ENCODE measurements around the gene SLC16A6.
"Not testable (repeated sequence)": the region's sequence is repeated elsewhere in the genome, so short reads cannot be mapped to it uniquely, and the experiment has no call there.

Gene SLC16A6

DNA sequence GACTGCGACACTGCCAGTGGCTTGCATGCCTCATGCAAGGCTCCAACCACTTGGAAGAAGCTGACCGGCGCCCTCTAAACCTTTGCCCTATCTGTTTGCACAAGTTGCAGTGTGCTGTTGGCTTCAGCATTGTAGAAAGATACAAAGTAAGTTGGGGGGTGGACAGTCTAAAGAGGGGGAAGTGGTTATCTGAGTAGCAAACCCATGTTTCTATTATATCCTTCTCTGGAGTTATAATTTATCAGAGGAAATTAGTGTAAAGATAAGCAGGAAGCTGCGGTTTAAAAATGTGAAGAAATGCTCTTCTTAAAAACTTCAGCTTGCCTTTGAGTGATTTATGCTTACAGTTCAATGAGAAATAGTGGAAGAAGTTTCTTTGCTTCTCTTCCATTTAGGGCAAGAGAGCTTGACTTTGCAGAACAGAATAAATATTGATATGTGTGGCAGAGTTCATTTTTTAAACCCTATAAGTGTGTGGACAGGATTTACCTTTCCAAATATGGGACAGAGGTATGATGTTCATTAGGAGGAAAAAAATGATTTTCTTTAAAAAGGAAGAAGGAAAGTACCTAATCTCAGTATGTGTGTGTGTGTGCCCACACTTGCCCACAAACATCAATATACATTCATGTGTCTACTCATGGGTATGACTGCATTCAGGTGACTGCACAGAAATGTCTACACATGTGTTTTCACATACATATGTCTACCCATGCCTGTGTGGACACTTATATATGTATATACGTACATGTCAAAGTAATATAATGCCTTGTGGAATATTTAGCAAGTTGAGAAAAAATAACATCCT, 35.0 kb downstream of the SLC16A6 start:
- no peak for TF ChIP-seq ZFX (IDR thresholded peaks at IDR 0.05)
- TF ChIP-seq, protein P1, sequence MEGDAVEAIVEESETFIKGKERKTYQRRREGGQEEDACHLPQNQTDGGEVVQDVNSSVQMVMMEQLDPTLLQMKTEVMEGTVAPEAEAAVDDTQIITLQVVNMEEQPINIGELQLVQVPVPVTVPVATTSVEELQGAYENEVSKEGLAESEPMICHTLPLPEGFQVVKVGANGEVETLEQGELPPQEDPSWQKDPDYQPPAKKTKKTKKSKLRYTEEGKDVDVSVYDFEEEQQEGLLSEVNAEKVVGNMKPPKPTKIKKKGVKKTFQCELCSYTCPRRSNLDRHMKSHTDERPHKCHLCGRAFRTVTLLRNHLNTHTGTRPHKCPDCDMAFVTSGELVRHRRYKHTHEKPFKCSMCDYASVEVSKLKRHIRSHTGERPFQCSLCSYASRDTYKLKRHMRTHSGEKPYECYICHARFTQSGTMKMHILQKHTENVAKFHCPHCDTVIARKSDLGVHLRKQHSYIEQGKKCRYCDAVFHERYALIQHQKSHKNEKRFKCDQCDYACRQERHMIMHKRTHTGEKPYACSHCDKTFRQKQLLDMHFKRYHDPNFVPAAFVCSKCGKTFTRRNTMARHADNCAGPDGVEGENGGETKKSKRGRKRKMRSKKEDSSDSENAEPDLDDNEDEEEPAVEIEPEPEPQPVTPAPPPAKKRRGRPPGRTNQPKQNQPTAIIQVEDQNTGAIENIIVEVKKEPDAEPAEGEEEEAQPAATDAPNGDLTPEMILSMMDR (conservative IDR thresholded peaks at IDR 0.05) = no peak
- H3K27ac ChIP-seq = no peak overlapping the region

DNA sequence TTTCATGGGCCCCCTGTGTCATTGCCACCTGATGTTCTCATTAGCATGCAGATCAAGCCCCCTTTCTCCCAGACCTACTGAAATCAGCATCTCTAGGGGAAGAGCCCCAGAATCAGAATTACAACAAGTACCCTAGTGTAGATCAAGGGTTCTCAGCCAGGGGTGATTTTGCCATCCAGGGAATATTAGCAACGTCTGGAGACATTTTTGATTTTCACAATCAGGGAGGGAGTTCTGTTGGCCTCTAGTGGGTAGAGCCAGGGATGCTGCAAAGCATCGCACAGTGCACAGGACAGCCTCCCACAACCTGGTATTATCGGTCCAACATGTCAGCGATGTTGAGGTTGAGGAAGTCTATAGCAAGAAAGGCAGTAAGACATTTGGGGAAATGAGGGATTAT, 35.8 kb downstream of the SLC16A6 start:
- TF ChIP-seq, protein P1 (conservative IDR thresholded peaks at IDR 0.05) = no peak
- TF ChIP-seq ZFX (IDR thresholded peaks at IDR 0.05) = no peak
- no peak overlapping the region for H3K27ac ChIP-seq

DNA sequence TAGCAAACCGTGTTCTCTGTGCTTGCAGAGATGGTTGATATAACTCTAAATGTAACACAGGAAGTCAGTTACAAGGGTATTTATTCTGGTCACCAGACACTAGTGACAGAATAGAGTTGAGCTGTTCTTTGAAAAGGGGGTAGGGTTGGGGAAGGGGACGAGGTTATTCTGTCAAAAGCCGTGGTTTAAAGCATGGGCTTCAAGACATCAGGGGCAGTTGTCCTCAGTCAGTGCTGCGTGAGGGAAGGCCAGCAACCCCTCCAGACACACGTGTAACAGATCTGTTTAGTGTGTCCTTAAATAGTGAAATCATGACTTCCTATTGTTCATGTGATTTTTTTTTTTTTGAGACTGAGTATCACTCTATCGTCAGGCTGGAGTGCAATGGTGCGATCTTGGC, 37.5 kb downstream of the SLC16A6 start:
- not testable (repeated sequence) for H3K27ac ChIP-seq

DNA sequence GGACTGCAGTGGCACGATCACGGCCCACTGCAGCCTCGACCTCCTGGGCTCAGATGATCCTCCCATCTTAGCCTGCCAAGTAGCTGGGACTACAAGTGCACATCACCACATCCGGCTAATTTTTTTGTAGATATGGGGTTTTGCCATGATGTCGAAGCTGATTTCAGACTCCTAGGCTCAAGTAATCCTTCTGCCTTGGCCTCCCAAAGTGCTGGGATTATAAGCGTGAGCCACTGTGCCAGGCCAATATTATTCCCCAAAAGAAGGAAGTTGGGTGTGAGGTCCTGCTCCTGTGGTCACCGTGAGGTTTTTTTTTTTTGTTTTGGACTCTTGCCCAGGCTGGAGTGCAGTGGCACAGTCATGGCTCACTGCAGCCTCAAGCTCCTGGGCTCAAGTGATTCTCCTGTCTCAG, 41.6 kb downstream of the SLC16A6 start:
- TF ChIP-seq, protein P1 (conservative IDR thresholded peaks at IDR 0.05) = no peak
- no peak for TF ChIP-seq ZFX (IDR thresholded peaks at IDR 0.05)
- no peak overlapping the region for H3K27ac ChIP-seq

DNA sequence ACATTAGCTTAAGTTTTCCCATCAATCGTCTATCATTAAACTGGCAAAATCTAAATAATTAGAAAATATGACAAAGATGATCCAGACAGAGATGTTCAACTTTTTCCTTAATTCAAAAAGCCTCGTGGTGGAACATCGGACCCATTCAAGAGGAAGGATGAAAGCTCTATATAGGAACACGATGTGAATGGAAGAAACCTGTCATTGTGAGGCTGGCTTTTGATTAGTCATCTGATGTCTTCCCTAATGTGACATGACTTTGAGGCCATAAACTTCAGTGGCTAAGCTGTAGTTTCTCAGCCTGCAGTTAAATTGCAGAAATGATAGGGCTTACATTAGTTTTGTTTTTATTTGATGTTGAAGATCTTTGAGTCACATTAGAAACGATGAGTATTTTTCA, 42.0 kb downstream of the SLC16A6 start:
- no peak overlapping the region for H3K27ac ChIP-seq
- TF ChIP-seq, protein P1 (conservative IDR thresholded peaks at IDR 0.05) = no peak
- TF ChIP-seq ZFX (IDR thresholded peaks at IDR 0.05) = no peak

DNA sequence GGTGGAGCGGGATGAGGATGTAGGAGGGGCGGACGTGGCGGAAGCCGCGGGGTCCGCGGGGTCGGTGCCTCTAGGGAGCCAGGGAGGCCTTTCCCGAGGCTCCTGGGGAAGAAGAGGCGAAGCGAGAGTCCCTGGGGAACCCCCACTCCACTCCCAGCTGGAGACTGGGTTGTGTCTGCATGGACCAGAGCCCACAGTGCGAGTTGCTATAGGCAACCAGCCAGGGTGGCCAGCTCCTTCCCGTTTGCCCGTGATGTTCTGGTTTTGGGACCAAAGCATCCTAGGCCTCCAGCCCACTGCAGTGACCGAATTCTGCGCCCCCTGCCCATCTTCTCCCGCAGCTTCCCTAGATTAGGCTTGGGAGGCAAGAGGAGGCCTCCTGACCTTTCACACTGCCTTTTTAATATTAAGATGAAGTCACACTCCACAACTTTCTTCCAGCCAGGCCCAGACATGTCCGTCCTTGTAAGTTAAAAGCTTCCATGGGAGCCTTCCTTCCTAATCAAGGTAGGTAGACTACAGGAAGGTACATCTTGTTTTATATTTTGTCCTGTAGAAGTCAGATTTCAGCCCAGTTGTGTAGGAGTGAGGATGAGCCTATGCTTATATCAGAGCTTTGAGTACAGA, 42.6 kb downstream of the SLC16A6 start:
- H3K27ac ChIP-seq = peak overlapping the region; percentile 87
- no peak for TF ChIP-seq ZFX (IDR thresholded peaks at IDR 0.05)
- TF ChIP-seq, protein P1 (conservative IDR thresholded peaks at IDR 0.05) = no peak

DNA sequence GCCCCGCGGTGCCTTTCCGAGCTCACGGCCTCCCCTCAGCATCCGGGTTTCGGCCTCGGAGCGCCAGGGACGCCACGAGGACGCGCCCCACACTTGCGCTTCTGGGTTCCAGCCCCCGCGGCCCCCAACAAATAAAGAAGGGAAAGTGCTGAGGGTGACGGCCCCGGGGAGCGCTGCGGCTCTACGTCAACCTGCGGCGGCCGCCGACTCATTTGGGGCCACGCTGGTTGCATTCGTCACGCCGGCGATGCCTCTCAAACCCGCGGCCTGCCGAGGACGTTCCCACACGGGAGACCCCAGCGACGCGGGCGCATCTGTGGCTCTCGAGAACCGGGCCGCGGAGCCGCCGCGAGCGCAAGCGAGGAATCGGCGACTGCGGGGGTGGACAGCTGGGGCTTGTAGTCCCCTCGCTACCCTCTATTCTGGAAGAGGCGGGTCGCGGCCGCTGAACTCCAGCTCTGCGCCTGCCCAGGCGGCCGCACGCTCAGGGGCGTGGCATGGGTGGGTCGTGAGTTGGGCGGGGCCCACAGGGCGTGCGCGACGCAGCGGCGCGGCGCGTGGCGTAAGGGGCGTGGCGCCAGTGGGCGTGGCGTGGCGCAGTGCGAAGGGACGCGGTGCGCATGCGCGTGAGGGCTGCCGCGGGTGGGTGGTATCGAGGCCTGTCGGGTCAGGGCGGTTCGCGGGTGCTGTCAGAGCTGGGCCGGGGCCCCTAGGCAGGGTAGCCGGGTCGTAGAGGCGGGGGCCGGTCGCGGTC, 43.3 kb downstream of the SLC16A6 start, which contains the start of gene AMZ2:
Gene AMZ2 (plus strand): TSS at position 599 of the 754 bp plus-strand sequence. CDS start 2,145 bp downstream, outside the sequence.
- TF ChIP-seq ZFX (IDR thresholded peaks at IDR 0.05) = peak; percentile 80
- TF ChIP-seq, protein P1 (conservative IDR thresholded peaks at IDR 0.05) = no peak
- peak within 1 kb of the TSS; percentile 87 for H3K27ac ChIP-seq

Data from C4-2B (cell line).